Stimulated activated CD4-positive, alpha-beta T cell treated with anti-CD3 and anti-CD28 coated beads, Interleukin-4, amount 100 ng/mL, for 4 hours (primary cell): ENCODE measurements around the gene OTUD7B.
A peak's percentile ranks its signal among the peaks of the same experiment; 100 is the strongest.
"Not testable (repeated sequence)": the region's sequence is repeated elsewhere in the genome, so short reads cannot be mapped to it uniquely, and the experiment has no call there.

Source experiments
- DNase-seq, 2 experiments: peaks; one replicate each; pipeline ENCODE4 v3.0.0-alpha.2; 2020

OTUD7B gene

GRCh38 chr1:150001415-150001814 is 9.1 kb downstream of the OTUD7B start:
- DNase-seq: no peak

GRCh38 chr1:149997585-149998262 is 12.8 kb downstream of the OTUD7B start:
- no peak for DNase-seq

GRCh38 chr1:149995927-149996326 is 14.6 kb downstream of the OTUD7B start:
- DNase-seq: no peak

- DNase-seq: no peak
Observed at GRCh38 chr1:149993764-149994163, 16.8 kb downstream of the OTUD7B start.

- no peak for DNase-seq
Observed at GRCh38 chr1:149993181-149993580, 17.3 kb downstream of the OTUD7B start.

GRCh38 chr1:149987297-149987595 is 23.3 kb downstream of the OTUD7B start:
- DNase-seq: no peak

- no peak for DNase-seq
Observed at GRCh38 chr1:149986486-149987296, 23.8 kb downstream of the OTUD7B start.

GRCh38 chr1:149979972-149980540 is 30.5 kb downstream of the OTUD7B start:
- no peak for DNase-seq

GRCh38 chr1:149979245-149979971 is 31.1 kb downstream of the OTUD7B start:
- DNase-seq: no peak

GRCh38 chr1:149978547-149979023 is 31.9 kb downstream of the OTUD7B start:
- no peak for DNase-seq

GRCh38 chr1:149977345-149977744 is 33.2 kb downstream of the OTUD7B start:
- DNase-seq: no peak

GRCh38 chr1:149972547-149972946 is 38.0 kb downstream of the OTUD7B start:
- DNase-seq: no peak

GRCh38 chr1:149967646-149968045 is 42.9 kb downstream of the OTUD7B start:
- DNase-seq: no peak

GRCh38 chr1:149967041-149967440 is 43.5 kb downstream of the OTUD7B start:
- no peak for DNase-seq

GRCh38 chr1:149966405-149966804 is 44.1 kb downstream of the OTUD7B start:
- no peak for DNase-seq

- no peak for DNase-seq
Observed at GRCh38 chr1:149965440-149965839, 45.1 kb downstream of the OTUD7B start.

GRCh38 chr1:149963358-149963757 is 47.2 kb downstream of the OTUD7B start:
- no peak for DNase-seq

- no peak for DNase-seq
Observed at GRCh38 chr1:149962736-149963135, 47.8 kb downstream of the OTUD7B start.

GRCh38 chr1:149962039-149962647 is 48.4 kb downstream of the OTUD7B start:
- peak in 1 of 2 experiments; percentile 38 for DNase-seq

- DNase-seq: not testable (repeated sequence)
Observed at GRCh38 chr1:149957548-149957947, 53.0 kb downstream of the OTUD7B start.

GRCh38 chr1:149949911-149950310 is 60.6 kb downstream of the OTUD7B start:
- DNase-seq: no peak

GRCh38 chr1:149945206-149945605 is 65.3 kb downstream of the OTUD7B start:
- DNase-seq: no peak

GRCh38 chr1:149942885-149943284 is 67.6 kb downstream of the OTUD7B start:
- DNase-seq: no peak
